DMS 273 treated with DMSO at 0.1 percent for 48 hours (cell line): ENCODE data around the gene PLXNB2.

Experiments used
- DNase-seq: peaks from one replicate; lab custom pipeline; 2025; lab: John Stamatoyannopoulos, UW

Gene PLXNB2

GRCh38 chr22:50264104-50264745, 43.2 kb downstream of the PLXNB2 start:
- DNase-seq, result no peak

DNA sequence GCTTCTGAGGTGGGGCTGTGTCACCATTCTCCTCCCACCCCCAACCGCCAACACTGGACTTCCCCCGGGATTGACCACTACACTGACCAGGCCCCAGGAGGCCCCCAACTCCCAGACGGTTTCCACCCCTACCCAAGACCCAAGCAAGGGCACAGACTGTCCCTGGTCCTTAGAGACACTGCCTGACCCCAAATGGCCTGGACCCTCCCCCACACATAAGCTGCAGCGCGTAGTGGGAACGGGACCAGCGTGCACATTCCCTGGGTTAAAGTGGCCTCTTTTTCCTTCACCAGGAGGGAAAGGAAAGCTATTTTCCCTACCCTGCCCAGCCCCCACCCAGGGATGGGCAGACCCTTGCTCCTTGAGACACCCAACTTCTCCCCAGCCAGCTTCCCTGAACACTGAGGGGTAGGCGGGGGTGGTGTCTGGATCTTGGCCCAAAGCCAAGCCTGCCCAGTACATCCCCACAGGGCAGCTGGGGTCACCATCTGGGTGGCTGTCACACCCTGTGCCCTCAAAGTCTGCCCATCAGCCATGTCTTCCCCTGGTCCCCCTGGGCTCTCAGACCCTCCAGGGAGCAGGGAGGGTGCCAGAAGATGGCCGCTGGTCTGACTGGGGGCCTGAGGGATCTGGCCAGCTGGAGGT, 44.4 kb downstream of the PLXNB2 start:
- no peak for DNase-seq

DNA sequence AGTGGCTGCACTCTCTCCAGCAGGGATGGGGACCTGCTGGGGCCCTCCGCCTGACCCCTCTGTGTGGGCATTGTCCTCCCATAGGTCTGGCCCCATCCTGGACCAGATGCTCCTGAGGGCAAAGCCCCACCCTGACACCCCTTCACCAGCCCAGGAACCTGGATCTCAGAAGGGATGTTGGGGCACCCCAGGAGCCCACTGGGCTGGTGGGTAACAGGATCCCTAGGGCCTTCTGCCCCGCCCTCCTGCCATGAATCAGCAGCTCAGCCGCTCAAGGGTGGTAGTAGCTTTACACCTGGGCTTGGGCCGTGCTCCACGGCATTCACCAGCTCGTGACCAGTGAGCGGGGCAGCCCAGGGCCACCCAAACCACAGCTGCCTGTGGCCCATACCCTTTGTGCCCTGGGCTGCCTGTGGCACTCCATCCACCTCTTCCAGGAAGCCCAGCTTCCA, 45.0 kb downstream of the PLXNB2 start:
- DNase-seq, result no peak

- no peak for DNase-seq
These were observed 45.6 kb downstream of the PLXNB2 start, which contains the start of gene MAPK12 for GRCh38 chr22:50261615-50262459. Gene MAPK12 (minus strand): TSS chr22:50261683. CDS start chr22:50261509, 174 bp downstream.

DNA sequence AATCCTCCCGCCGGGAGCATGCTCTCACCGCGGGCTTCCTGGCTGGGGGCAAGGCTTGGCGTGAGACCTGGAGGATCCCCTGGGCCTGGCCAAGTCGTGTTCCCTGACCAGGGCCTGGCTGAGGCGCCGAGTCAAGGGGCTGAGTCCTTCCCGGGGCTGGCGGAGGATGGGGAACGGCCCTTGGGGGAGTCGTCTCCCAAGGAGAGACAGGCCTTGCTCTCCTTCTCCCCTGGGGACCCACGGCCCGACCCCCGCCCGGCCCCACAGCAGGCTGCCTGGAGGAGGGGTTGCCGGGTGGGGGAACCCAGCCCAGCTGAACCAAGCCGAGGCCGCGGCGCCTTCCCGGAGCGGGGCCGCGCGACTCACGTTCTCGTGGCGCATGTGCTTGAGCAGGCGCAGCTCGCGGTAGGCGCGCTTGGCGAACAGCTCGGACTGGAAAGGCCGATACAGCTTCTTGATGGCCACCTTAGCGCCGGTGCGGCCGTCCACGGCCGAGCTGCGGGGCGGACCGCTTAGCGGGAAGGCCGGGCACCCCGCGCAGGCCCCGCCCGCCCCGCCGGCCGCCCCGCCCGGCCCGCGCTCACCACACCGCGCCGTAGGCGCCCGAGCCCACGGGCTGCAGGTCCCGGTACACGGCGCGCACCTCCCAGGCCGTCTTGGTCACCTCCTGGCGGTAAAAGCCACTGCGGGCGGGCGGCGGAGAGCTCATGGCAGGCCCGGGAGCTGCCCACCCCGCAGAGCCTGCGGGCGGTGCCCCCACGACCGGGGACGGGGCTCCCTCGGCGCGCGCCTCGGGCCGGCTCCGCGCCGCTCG, 46.4 kb downstream of the PLXNB2 start:
- DNase-seq, result no peak

GRCh38 chr22:50260434-50260800, 47.0 kb downstream of the PLXNB2 start:
- DNase-seq, result no peak

GRCh38 chr22:50259302-50259701, 48.1 kb downstream of the PLXNB2 start:
- DNase-seq, result no peak

GRCh38 chr22:50258361-50259292, 48.8 kb downstream of the PLXNB2 start:
- DNase-seq, result no peak

- DNase-seq, result no peak
These were observed 49.7 kb downstream of the PLXNB2 start for GRCh38 chr22:50257451-50258360.

DNA sequence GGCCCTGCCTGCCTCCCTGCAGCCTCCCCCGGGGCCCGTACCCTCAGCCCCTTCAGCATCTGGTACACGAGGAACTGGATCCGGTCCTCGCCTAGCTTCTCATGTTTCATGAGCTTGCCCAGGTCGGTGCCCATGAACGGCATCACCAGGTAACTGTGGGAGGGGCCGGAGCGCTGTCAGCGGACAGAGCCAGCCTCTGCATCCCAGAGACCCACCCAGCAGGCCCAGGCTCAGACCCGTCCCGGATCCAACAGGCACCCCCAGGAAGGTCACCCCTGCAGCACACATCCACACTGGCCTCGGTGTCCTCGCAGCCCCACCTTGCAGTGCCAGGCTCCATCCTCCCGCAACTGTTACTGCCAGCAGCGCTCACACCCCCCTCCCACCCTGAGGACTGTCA, 50.4 kb downstream of the PLXNB2 start:
- no peak for DNase-seq

DNA sequence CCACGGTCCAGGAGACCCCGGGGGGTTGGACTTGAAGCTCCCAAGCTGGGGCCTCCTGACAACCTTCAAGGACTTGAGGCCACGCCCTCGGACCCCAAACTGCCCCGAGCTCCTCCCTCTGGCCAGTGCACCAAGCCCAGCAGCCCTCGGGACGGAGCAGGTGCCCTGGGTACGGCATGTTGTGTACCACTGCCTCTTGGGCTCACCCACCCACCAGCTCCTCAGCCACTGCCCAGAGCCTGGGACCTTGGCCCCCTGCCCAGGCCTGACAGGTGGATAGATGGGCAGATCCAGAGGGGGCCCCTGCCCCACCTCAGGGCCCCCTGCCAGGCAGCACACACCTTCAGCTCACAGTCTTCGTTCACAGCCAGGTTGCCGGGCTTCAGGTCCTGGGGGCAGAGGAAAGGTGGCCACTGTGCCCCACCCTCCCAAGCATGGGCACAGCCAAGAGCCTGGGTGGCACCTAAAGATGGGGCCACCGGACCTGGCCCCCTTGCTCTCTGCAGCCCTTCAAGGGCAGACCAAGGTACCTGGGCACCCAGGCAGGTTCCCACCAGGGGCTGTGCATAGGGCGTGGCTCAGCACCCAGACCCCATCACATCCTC, 51.1 kb downstream of the PLXNB2 start:
- DNase-seq, result no peak

- no peak for DNase-seq
These were observed 51.8 kb downstream of the PLXNB2 start for GRCh38 chr22:50255607-50256006.

GRCh38 chr22:50255099-50255498, 52.3 kb downstream of the PLXNB2 start:
- DNase-seq, result no peak

- DNase-seq, result no peak
These were observed 53.5 kb downstream of the PLXNB2 start for GRCh38 chr22:50253941-50254340.

GRCh38 chr22:50253046-50253915, 54.2 kb downstream of the PLXNB2 start:
- DNase-seq, result no peak

GRCh38 chr22:50252082-50253045, 55.1 kb downstream of the PLXNB2 start:
- DNase-seq, result no peak

- no peak for DNase-seq
These were observed 55.9 kb downstream of the PLXNB2 start for GRCh38 chr22:50251477-50252081.
